ENCODE measurements around the gene CACNA1A. TPM values are rescaled to one million over a fixed set of nuclear protein-coding genes. Genes with fewer than 3 reads are reported as not detected.

CACNA1A gene
- total and polyA plus RNA-seq, 2 experiments from 2014 or later: 2.0 TPM

DNA sequence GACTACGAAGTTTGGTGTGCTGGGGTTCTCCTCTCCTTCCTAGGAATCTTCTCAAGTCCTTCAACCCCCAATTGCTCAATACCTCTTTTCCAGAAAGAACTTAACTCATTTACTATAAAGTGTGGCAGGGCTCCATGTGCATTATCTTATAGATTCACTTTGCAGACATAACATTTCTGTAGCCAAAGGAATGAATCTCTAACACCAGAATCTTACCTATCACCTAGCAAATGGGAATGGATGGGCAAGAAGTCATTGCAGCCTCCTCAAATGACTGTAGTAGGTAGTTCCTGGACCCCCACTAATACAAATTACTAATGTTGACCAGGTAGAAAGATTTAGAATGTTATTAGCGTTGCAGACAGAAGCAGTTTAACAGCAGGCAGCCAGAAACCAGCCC is 5.7 kb upstream of the CACNA1A start:
- peaks cover 31% of the 10 kb centered on the region for H3K27me3 ChIP-seq
- H3K9me3 ChIP-seq (ENCODE audit: low read depth): no peaks in the 10 kb centered on the region
- no peak overlapping the region for H3K4me2 ChIP-seq
- no peak overlapping the region for H3K27ac ChIP-seq
- H3K9me2 ChIP-seq (replicated peaks; ENCODE audit: insufficient read depth): no peaks in the 10 kb centered on the region
- no peaks in the 10 kb centered on the region for H3K36me3 ChIP-seq (replicated peaks; ENCODE audit: insufficient read depth, low read depth)
- DNase-seq (ENCODE audit: low spot score): no peak
- TF ChIP-seq EZH2phosphoT487 (IDR thresholded peaks at IDR 0.05; ENCODE audit: low read depth, severe bottlenecking, unreplicated experiment) (no peak), EZH2 (IDR thresholded peaks at IDR 0.05; ENCODE audit: borderline replicate concordance) (no peak)
- TF ChIP-seq, protein P1, sequence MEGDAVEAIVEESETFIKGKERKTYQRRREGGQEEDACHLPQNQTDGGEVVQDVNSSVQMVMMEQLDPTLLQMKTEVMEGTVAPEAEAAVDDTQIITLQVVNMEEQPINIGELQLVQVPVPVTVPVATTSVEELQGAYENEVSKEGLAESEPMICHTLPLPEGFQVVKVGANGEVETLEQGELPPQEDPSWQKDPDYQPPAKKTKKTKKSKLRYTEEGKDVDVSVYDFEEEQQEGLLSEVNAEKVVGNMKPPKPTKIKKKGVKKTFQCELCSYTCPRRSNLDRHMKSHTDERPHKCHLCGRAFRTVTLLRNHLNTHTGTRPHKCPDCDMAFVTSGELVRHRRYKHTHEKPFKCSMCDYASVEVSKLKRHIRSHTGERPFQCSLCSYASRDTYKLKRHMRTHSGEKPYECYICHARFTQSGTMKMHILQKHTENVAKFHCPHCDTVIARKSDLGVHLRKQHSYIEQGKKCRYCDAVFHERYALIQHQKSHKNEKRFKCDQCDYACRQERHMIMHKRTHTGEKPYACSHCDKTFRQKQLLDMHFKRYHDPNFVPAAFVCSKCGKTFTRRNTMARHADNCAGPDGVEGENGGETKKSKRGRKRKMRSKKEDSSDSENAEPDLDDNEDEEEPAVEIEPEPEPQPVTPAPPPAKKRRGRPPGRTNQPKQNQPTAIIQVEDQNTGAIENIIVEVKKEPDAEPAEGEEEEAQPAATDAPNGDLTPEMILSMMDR (IDR thresholded peaks at IDR 0.05; ENCODE audit: poor library complexity): no peak
- no peaks in the 10 kb centered on the region for H4K20me1 ChIP-seq (ENCODE audit: insufficient read depth, poor library complexity, severe bottlenecking)
- H3K79me2 ChIP-seq: no peaks in the 10 kb centered on the region
- H3K4me1 ChIP-seq (ENCODE audit: insufficient read depth): no peaks in the 10 kb centered on the region
- H2AFZ ChIP-seq: no peak overlapping the region
- WGBS (ENCODE audit: low lambda C conversion rate, missing lambda C conversion rate): 59% methylated on average over 2 of the region's 2 CpGs
- H3K4me3 ChIP-seq: no peak overlapping the region

DNA sequence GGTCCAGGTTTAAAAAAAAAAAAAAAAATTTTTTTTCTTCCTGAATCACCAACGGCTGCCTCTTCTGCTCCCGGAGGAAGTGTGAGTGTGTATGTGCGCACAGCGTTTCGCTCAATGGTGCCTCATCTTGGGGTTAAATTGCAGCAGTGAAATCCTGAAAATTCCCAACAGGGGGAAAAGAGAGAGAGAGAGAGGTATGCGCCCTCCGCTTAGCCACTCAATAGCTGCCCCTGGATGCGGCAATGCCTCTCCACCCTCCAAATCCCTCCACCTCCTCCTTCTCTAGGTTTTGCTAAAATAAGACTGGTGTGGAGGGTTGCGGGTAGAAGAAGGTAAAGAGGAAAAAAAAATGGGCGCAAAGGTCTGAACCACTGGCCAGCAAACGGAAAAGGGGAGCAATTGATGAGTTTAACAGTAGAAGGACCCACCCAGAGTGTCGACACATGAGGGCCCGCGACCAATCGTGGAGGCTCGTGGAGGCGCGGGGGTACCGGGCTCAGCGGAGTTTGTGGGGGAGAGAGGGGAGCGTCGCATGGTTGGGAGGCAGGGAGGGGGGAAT is 853 bp upstream of the CACNA1A start:
- H3K4me2 ChIP-seq: peak overlapping the region; percentile 90
- no peaks in the 10 kb centered on the region for H3K79me2 ChIP-seq
- H3K9me3 ChIP-seq (ENCODE audit: low read depth): no peaks in the 10 kb centered on the region
- WGBS (ENCODE audit: low lambda C conversion rate, missing lambda C conversion rate): 7% methylated on average over 21 of the region's 22 CpGs
- peaks cover 2% of the 10 kb centered on the region for H3K4me1 ChIP-seq (ENCODE audit: insufficient read depth)
- H3K9me2 ChIP-seq (replicated peaks; ENCODE audit: insufficient read depth): no peaks in the 10 kb centered on the region
- no peak overlapping the region for H2AFZ ChIP-seq
- TF ChIP-seq EZH2 (IDR thresholded peaks at IDR 0.05; ENCODE audit: borderline replicate concordance) (peak; percentile 69), EZH2phosphoT487 (IDR thresholded peaks at IDR 0.05; ENCODE audit: low read depth, severe bottlenecking, unreplicated experiment) (peak; percentile 48)
- TF ChIP-seq, protein P1 (IDR thresholded peaks at IDR 0.05; ENCODE audit: poor library complexity): no peak
- no peaks in the 10 kb centered on the region for H3K36me3 ChIP-seq (replicated peaks; ENCODE audit: insufficient read depth, low read depth)
- H4K20me1 ChIP-seq (ENCODE audit: insufficient read depth, poor library complexity, severe bottlenecking): no peaks in the 10 kb centered on the region
- H3K4me3 ChIP-seq: no peak overlapping the region
- H3K27me3 ChIP-seq: peaks cover 70% of the 10 kb centered on the region
- no peak for DNase-seq (ENCODE audit: low spot score)
- H3K27ac ChIP-seq: no peak overlapping the region

DNA sequence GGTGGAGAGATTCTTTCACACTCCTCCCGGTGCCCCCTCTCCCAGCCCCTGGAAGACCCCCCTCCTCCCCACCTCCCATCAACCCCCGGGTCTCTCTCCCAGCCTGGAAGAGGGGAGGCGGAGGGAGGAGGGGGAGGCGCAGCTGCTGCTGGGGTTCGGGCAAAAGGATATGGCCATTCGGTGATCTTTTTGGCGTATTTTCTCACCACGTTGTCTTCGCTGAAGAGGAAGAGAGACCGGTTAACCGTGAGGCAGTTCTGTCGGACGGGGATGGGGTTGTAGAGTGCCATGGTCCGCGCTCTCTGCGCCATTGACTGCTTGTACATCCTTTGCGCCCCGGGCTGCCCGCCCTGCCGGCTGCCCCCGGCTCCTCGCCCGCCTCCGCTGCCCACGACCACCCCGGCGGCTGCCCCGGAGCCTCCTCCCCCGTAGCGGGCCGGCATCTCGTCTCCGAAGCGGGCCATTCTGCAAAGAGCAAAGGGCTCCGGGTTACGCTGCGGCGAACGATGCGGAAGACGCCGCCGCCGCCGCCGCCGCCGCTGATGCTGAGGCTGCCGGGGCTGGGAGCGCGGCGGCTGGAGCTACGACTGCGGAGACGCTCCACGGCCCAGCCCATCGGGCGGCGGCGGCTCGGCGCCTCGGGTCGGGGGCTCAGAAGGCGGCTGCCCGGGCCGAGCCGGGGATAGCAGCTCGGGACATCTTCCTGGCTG is 363 bp downstream of the CACNA1A start:
- peak; percentile 51 for TF ChIP-seq EZH2 (IDR thresholded peaks at IDR 0.05; ENCODE audit: borderline replicate concordance)
- TF ChIP-seq EZH2phosphoT487 (IDR thresholded peaks at IDR 0.05; ENCODE audit: low read depth, severe bottlenecking, unreplicated experiment): peak; percentile 57
- TF ChIP-seq, protein P1 (IDR thresholded peaks at IDR 0.05; ENCODE audit: poor library complexity): no peak
- Histone ChIP-seq H3K4me1 (ENCODE audit: insufficient read depth) (peaks cover 2% of the 10 kb centered on the region), H3K79me2 (no peaks in the 10 kb centered on the region), H3K27me3 (peaks cover 67% of the 10 kb centered on the region), H3K9me3 (ENCODE audit: low read depth) (no peaks in the 10 kb centered on the region), H4K20me1 (ENCODE audit: insufficient read depth, poor library complexity, severe bottlenecking) (no peaks in the 10 kb centered on the region), H3K36me3 (replicated peaks; ENCODE audit: insufficient read depth, low read depth) (no peaks in the 10 kb centered on the region), H3K9me2 (replicated peaks; ENCODE audit: insufficient read depth) (no peaks in the 10 kb centered on the region), H3K4me2 (peak overlapping the region; percentile 90), H3K4me3 (peak overlapping the region; percentile 36), H2AFZ (no peak overlapping the region), H3K27ac (no peak overlapping the region)
- WGBS (ENCODE audit: low lambda C conversion rate, missing lambda C conversion rate): 4% methylated on average over 43 of the region's 69 CpGs
- DNase-seq (ENCODE audit: low spot score): peak; percentile 40
